SK-N-SH treated with all-trans-retinoic acid at 6 μM for 48 hours (cell line): Measurements from ENCODE around the gene H2AZ1.

Source experiments
- ARNTL ChIP-seq: fragments of 450-650 bp; formaldehyde crosslinking; IDR thresholded peaks from 2 replicates; pipeline ENCODE4 v1.5.0; 2020; ENCODE audit warnings: low read depth, mild to moderate bottlenecking, moderate library complexity, borderline replicate concordance
- BACH2 ChIP-seq: fragments of 250-450 bp; sonication (Bioruptor Pico); IDR thresholded peaks from 2 replicates; pipeline ENCODE4 v1.9.0; 2021; ENCODE audit warnings: mild to moderate bottlenecking, borderline replicate concordance
- CREB5 ChIP-seq: fragments of 250-450 bp; sonication (Bioruptor Pico); IDR thresholded peaks from 2 replicates; pipeline ENCODE4 v1.5.1; 2020; ENCODE audit warnings: low read depth, mild to moderate bottlenecking, moderate library complexity
- GLIS3 ChIP-seq: fragments of 250-450 bp; sonication (Bioruptor Pico); IDR thresholded peaks from 2 replicates; pipeline ENCODE4 v1.5.0; 2020; ENCODE audit warnings: mild to moderate bottlenecking, moderate library complexity
- PPARA ChIP-seq: fragments of 250-450 bp; sonication (Bioruptor Pico); IDR thresholded peaks from 2 replicates; pipeline ENCODE4 v1.5.0; 2020; ENCODE audit warnings: mild to moderate bottlenecking, borderline replicate concordance
- RARB ChIP-seq: fragments of 250-450 bp; sonication (Bioruptor Pico); IDR thresholded peaks from 2 replicates; pipeline ENCODE4 v1.8.0; 2021; ENCODE audit warnings: mild to moderate bottlenecking, moderate library complexity
- TCF4 ChIP-seq: fragments of 250-450 bp; sonication (Bioruptor Pico); IDR thresholded peaks from 2 replicates; pipeline ENCODE4 v1.8.0; 2021; ENCODE audit warnings: mild to moderate bottlenecking, moderate library complexity, borderline replicate concordance
- TOX ChIP-seq: fragments of 250-450 bp; sonication (Bioruptor Pico); IDR thresholded peaks from 2 replicates; pipeline ENCODE4 v1.8.0; 2021; ENCODE audit warnings: mild to moderate bottlenecking, moderate library complexity, borderline replicate concordance
- ZFP3 ChIP-seq: fragments of 250-450 bp; sonication (Bioruptor Pico); IDR thresholded peaks from 2 replicates; pipeline ENCODE4 v1.5.0; 2020; ENCODE audit warnings: mild to moderate bottlenecking, moderate library complexity
- ZFP30 ChIP-seq: fragments of 450-650 bp; formaldehyde crosslinking; IDR thresholded peaks from 2 replicates; pipeline ENCODE4 v1.5.0; 2022; ENCODE audit warnings: mild to moderate bottlenecking, moderate library complexity
- ZNF565 ChIP-seq: fragments of 450-650 bp; formaldehyde crosslinking; conservative IDR thresholded peaks from 2 replicates; pipeline ENCODE4 v1.5.0; 2020; ENCODE audit warnings: low read depth, mild to moderate bottlenecking, moderate library complexity
- ZNF70 ChIP-seq: fragments of 450-650 bp; formaldehyde crosslinking; IDR thresholded peaks from 2 replicates; pipeline ENCODE4 v1.5.0; 2020; ENCODE audit warnings: mild to moderate bottlenecking, moderate library complexity
- TF ChIP-seq, protein P1 (sequence below): fragments of 250-450 bp; sonication (Bioruptor Pico); IDR thresholded peaks from 2 replicates; pipeline ENCODE4 v1.8.0; 2020; ENCODE audit warnings: mild to moderate bottlenecking, moderate library complexity, borderline replicate concordance
- TF ChIP-seq, protein P2 (sequence below): fragments of 250-450 bp; sonication (Bioruptor Pico); IDR thresholded peaks from 2 replicates; pipeline ENCODE4 v1.5.0; 2020; ENCODE audit warnings: mild to moderate bottlenecking, moderate library complexity

GRCh38 chr4:99949999-99950912 lies at the start of gene H2AZ1:
- no peak for TF ChIP-seq TOX (CRISPR knock-in tag)
- no peak for TF ChIP-seq RARB (CRISPR knock-in tag)
- TF ChIP-seq ARNTL (CRISPR knock-in tag), result no peak
- TF ChIP-seq PPARA (CRISPR knock-in tag), result no peak
- TF ChIP-seq, protein P1, sequence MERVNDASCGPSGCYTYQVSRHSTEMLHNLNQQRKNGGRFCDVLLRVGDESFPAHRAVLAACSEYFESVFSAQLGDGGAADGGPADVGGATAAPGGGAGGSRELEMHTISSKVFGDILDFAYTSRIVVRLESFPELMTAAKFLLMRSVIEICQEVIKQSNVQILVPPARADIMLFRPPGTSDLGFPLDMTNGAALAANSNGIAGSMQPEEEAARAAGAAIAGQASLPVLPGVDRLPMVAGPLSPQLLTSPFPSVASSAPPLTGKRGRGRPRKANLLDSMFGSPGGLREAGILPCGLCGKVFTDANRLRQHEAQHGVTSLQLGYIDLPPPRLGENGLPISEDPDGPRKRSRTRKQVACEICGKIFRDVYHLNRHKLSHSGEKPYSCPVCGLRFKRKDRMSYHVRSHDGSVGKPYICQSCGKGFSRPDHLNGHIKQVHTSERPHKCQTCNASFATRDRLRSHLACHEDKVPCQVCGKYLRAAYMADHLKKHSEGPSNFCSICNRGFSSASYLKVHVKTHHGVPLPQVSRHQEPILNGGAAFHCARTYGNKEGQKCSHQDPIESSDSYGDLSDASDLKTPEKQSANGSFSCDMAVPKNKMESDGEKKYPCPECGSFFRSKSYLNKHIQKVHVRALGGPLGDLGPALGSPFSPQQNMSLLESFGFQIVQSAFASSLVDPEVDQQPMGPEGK, result no peak
- TF ChIP-seq CREB5 (CRISPR knock-in tag), result no peak
- TF ChIP-seq TCF4 (CRISPR knock-in tag), result no peak
- no peak for TF ChIP-seq ZNF70
- no peak for TF ChIP-seq ZFP30 (CRISPR knock-in tag)
- TF ChIP-seq, protein P2, sequence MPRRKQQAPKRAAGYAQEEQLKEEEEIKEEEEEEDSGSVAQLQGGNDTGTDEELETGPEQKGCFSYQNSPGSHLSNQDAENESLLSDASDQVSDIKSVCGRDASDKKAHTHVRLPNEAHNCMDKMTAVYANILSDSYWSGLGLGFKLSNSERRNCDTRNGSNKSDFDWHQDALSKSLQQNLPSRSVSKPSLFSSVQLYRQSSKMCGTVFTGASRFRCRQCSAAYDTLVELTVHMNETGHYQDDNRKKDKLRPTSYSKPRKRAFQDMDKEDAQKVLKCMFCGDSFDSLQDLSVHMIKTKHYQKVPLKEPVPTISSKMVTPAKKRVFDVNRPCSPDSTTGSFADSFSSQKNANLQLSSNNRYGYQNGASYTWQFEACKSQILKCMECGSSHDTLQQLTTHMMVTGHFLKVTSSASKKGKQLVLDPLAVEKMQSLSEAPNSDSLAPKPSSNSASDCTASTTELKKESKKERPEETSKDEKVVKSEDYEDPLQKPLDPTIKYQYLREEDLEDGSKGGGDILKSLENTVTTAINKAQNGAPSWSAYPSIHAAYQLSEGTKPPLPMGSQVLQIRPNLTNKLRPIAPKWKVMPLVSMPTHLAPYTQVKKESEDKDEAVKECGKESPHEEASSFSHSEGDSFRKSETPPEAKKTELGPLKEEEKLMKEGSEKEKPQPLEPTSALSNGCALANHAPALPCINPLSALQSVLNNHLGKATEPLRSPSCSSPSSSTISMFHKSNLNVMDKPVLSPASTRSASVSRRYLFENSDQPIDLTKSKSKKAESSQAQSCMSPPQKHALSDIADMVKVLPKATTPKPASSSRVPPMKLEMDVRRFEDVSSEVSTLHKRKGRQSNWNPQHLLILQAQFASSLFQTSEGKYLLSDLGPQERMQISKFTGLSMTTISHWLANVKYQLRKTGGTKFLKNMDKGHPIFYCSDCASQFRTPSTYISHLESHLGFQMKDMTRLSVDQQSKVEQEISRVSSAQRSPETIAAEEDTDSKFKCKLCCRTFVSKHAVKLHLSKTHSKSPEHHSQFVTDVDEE (CRISPR knock-in tag), result no peak
- TF ChIP-seq ZNF565 (CRISPR knock-in tag), result no peak
- no peak for TF ChIP-seq GLIS3
- no peak for TF ChIP-seq ZFP3 (CRISPR knock-in tag)
- TF ChIP-seq BACH2 (CRISPR knock-in tag), result no peak
